Measurements from ENCODE around the gene NUDT9. TPM values are rescaled to one million over a fixed set of nuclear protein-coding genes. Genes with fewer than 3 reads are reported as not detected.
"Not testable (repeated sequence)": the region's sequence is repeated elsewhere in the genome, so short reads cannot be mapped to it uniquely, and the experiment has no call there.

NUDT9 gene
- polyA plus RNA-seq, 1 of the 3 experiments (the other 2 are of a cell fraction) = 21.8 TPM

GRCh38 chr4:87481377-87481776 lies 59.0 kb downstream of the NUDT9 start:
- Histone ChIP-seq H3K9me3 (no peaks in the 10 kb centered on the region; the same call in 1 of the 2 replicates), H3F3A (replicated peaks; ENCODE audit: insufficient read depth) (no peaks in the 10 kb centered on the region), H3K4me2 (no peak overlapping the region), H3K79me2 (ENCODE audit: insufficient read depth) (no peaks in the 10 kb centered on the region), H3K9me2 (no peaks in the 10 kb centered on the region), H2AFZ (ENCODE audit: low read depth) (no peak overlapping the region), H4K20me1 (ENCODE audit: insufficient read depth) (no peaks in the 10 kb centered on the region), H3K36me3 (replicated peaks in 1 of 2; ENCODE audit: control insufficient read depth in 1 of 2, insufficient read depth in 2 of 2, low read length in 1 of 2) (no peaks in the 10 kb centered on the region), H3K27ac (ENCODE audit: low read depth in 2 of 2, low read length in 1 of 2) (no peak overlapping the region), H3K27me3 (ENCODE audit: insufficient read depth) (no peaks in the 10 kb centered on the region), H3K9ac (no peak overlapping the region), H3K4me1 (ENCODE audit: control insufficient read depth in 1 of 2, insufficient read depth in 2 of 2, low read depth in 1 of 2, low read length in 1 of 2) (no peaks in the 10 kb centered on the region), H3K4me3 (ENCODE audit: low read depth in 2 of 2, low read length in 1 of 2) (no peak overlapping the region)
- TF ChIP-seq, protein P1, sequence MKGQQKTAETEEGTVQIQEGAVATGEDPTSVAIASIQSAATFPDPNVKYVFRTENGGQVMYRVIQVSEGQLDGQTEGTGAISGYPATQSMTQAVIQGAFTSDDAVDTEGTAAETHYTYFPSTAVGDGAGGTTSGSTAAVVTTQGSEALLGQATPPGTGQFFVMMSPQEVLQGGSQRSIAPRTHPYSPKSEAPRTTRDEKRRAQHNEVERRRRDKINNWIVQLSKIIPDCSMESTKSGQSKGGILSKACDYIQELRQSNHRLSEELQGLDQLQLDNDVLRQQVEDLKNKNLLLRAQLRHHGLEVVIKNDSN (IDR thresholded peaks at IDR 0.05; ENCODE audit: borderline replicate concordance, low read depth) = no peak
- TF ChIP-seq, protein P2, sequence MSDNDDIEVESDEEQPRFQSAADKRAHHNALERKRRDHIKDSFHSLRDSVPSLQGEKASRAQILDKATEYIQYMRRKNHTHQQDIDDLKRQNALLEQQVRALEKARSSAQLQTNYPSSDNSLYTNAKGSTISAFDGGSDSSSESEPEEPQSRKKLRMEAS (IDR thresholded peaks at IDR 0.05; ENCODE audit: low read depth) = no peak
- TF ChIP-seq FOSL2 (IDR thresholded peaks at IDR 0.05; ENCODE audit: borderline replicate concordance, low read depth) (no peak), SMC3 (IDR thresholded peaks at IDR 0.05; ENCODE audit: low read depth, low read length) (no peak), YY1 (IDR thresholded peaks at IDR 0.05; ENCODE audit: low read depth) (no peak), GATA2 (CRISPR knock-in tag; IDR thresholded peaks at IDR 0.05) (no peak), ELF1 (IDR thresholded peaks at IDR 0.05) (no peak), NFIC (IDR thresholded peaks at IDR 0.05; ENCODE audit: borderline replicate concordance) (no peak), PBX3 (IDR thresholded peaks at IDR 0.05) (no peak), EP300 (IDR thresholded peaks at IDR 0.05; ENCODE audit: borderline replicate concordance in 1 of 2, low read depth in 1 of 2, low read length in 1 of 2) (no peak), TEAD4 (IDR thresholded peaks at IDR 0.05; ENCODE audit: borderline replicate concordance, insufficient read depth) (no peak), RAD21 (IDR thresholded peaks at IDR 0.05; ENCODE audit: low read length) (no peak), FOXJ3 (CRISPR knock-in tag; IDR thresholded peaks at IDR 0.05) (no peak)
- TF ChIP-seq, protein P3, sequence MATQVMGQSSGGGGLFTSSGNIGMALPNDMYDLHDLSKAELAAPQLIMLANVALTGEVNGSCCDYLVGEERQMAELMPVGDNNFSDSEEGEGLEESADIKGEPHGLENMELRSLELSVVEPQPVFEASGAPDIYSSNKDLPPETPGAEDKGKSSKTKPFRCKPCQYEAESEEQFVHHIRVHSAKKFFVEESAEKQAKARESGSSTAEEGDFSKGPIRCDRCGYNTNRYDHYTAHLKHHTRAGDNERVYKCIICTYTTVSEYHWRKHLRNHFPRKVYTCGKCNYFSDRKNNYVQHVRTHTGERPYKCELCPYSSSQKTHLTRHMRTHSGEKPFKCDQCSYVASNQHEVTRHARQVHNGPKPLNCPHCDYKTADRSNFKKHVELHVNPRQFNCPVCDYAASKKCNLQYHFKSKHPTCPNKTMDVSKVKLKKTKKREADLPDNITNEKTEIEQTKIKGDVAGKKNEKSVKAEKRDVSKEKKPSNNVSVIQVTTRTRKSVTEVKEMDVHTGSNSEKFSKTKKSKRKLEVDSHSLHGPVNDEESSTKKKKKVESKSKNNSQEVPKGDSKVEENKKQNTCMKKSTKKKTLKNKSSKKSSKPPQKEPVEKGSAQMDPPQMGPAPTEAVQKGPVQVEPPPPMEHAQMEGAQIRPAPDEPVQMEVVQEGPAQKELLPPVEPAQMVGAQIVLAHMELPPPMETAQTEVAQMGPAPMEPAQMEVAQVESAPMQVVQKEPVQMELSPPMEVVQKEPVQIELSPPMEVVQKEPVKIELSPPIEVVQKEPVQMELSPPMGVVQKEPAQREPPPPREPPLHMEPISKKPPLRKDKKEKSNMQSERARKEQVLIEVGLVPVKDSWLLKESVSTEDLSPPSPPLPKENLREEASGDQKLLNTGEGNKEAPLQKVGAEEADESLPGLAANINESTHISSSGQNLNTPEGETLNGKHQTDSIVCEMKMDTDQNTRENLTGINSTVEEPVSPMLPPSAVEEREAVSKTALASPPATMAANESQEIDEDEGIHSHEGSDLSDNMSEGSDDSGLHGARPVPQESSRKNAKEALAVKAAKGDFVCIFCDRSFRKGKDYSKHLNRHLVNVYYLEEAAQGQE (IDR thresholded peaks at IDR 0.05; ENCODE audit: low read depth, low read length) = no peak
- TF ChIP-seq, protein P4, sequence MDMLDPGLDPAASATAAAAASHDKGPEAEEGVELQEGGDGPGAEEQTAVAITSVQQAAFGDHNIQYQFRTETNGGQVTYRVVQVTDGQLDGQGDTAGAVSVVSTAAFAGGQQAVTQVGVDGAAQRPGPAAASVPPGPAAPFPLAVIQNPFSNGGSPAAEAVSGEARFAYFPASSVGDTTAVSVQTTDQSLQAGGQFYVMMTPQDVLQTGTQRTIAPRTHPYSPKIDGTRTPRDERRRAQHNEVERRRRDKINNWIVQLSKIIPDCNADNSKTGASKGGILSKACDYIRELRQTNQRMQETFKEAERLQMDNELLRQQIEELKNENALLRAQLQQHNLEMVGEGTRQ (IDR thresholded peaks at IDR 0.05; ENCODE audit: borderline replicate concordance, low read depth, low read length) = no peak
- CTCF ChIA-PET = interaction anchor here (1.4 to 2.2 kb wide), 2 partner anchors 106 to 367 kb away, joined by 4 to 6 read pairs; no protein-coding TSS in a partner anchor
- DNase-seq = no peak
- POLR2A ChIA-PET = no interaction called here

- H3K27me3 ChIP-seq (ENCODE audit: insufficient read depth); DNase-seq; H3K4me3 ChIP-seq (ENCODE audit: low read depth in 2 of 2, low read length in 1 of 2); H3K36me3 ChIP-seq (replicated peaks in 1 of 2; ENCODE audit: control insufficient read depth in 1 of 2, insufficient read depth in 2 of 2, low read length in 1 of 2); POLR2A ChIA-PET; H3K9ac ChIP-seq; H3K79me2 ChIP-seq (ENCODE audit: insufficient read depth); H3K9me3 ChIP-seq; H3K4me1 ChIP-seq (ENCODE audit: control insufficient read depth in 1 of 2, insufficient read depth in 2 of 2, low read depth in 1 of 2, low read length in 1 of 2); H4K20me1 ChIP-seq (ENCODE audit: insufficient read depth); H2AFZ ChIP-seq (ENCODE audit: low read depth); H3K27ac ChIP-seq (ENCODE audit: low read depth in 2 of 2, low read length in 1 of 2); H3F3A ChIP-seq (replicated peaks; ENCODE audit: insufficient read depth); H3K4me2 ChIP-seq; H3K9me2 ChIP-seq: not testable (repeated sequence)
- CTCF ChIA-PET = interaction anchor here (2.2 kb wide), 1 partner anchor 108 kb away, joined by 6 read pairs; no protein-coding TSS in a partner anchor
Measured at GRCh38 chr4:87483247-87483646, 60.9 kb downstream of the NUDT9 start.

- H3K9ac ChIP-seq; H2AFZ ChIP-seq (ENCODE audit: low read depth); DNase-seq; H3K4me1 ChIP-seq (ENCODE audit: control insufficient read depth in 1 of 2, insufficient read depth in 2 of 2, low read depth in 1 of 2, low read length in 1 of 2); H3K9me3 ChIP-seq; H3K27ac ChIP-seq (ENCODE audit: low read depth in 2 of 2, low read length in 1 of 2); H4K20me1 ChIP-seq (ENCODE audit: insufficient read depth); H3K9me2 ChIP-seq; H3K27me3 ChIP-seq (ENCODE audit: insufficient read depth); H3K4me3 ChIP-seq (ENCODE audit: low read depth in 2 of 2, low read length in 1 of 2); H3K79me2 ChIP-seq (ENCODE audit: insufficient read depth); CTCF ChIA-PET; H3K36me3 ChIP-seq (replicated peaks in 1 of 2; ENCODE audit: control insufficient read depth in 1 of 2, insufficient read depth in 2 of 2, low read length in 1 of 2); POLR2A ChIA-PET; H3K4me2 ChIP-seq; H3F3A ChIP-seq (replicated peaks; ENCODE audit: insufficient read depth): not testable (repeated sequence)
- 81% methylated on average over 4 of the region's 4 CpGs for WGBS (ENCODE audit: low lambda C conversion rate)
Measured at GRCh38 chr4:87488666-87489065, 66.3 kb downstream of the NUDT9 start.

All from SK-N-SH (cell line).